ENCODE data around the gene MACF1. TPM values are rescaled to one million over a fixed set of nuclear protein-coding genes. Genes with fewer than 3 reads are reported as not detected.

The MACF1 gene
- total and polyA plus RNA-seq, 2 of the 13 experiments (the other 11 are each of a cell fraction or from before 2014, with no cell fraction given) = 36.7 to 65.4 TPM

- TF ChIP-seq DZIP1 (CRISPR knock-in tag; IDR thresholded peaks at IDR 0.05) (no peak), RNF219 (CRISPR knock-in tag; IDR thresholded peaks at IDR 0.05) (no peak), SETDB1 (CRISPR knock-in tag; IDR thresholded peaks at IDR 0.05; ENCODE audit: borderline replicate concordance) (no peak), SNAPC4 (CRISPR knock-in tag; IDR thresholded peaks at IDR 0.05) (no peak)
Measured at GRCh38 chr1:39331647-39332046, 127.2 kb downstream of the MACF1 start (continued).

All from HepG2 (cell line).